ENCODE data around the gene BABAM2. TPM values are rescaled to one million over a fixed set of nuclear protein-coding genes. Genes with fewer than 3 reads are reported as not detected.

Gene BABAM2
- total and polyA plus RNA-seq, 9 of the 15 experiments (the other 6 are each of a cell fraction or from before 2014, with no cell fraction given): 10.9 to 37.4 (median 25.6) TPM

- no peak for TF ChIP-seq SFPQ (IDR thresholded peaks at IDR 0.05; ENCODE audit: low read depth, low read length)
- peak; percentile 98 for TF ChIP-seq NCOA1 (IDR thresholded peaks at IDR 0.05; ENCODE audit: low read depth)
- peak in 1 of 2 experiments; percentile 98; a peak in 2 of 4 replicates for TF ChIP-seq TBL1XR1 (IDR thresholded peaks at IDR 0.05; ENCODE audit: low read length in 2 of 2)
- TF ChIP-seq MGA (IDR thresholded peaks at IDR 0.05): peak; percentile 94
- no peak for TF ChIP-seq SMAD2 (IDR thresholded peaks at IDR 0.05; ENCODE audit: low read depth, low read length)
- TF ChIP-seq NR2C2 (CRISPR knock-in tag; IDR thresholded peaks at IDR 0.05): peak; percentile 54; the same call in 1 of the 2 replicates
- TF ChIP-seq NR2C2 (tag; IDR thresholded peaks at IDR 0.05): no peak
- TF ChIP-seq CBX1 (IDR thresholded peaks at IDR 0.05; ENCODE audit: low read depth): no peak
- TF ChIP-seq RBM15 (IDR thresholded peaks at IDR 0.05; ENCODE audit: insufficient read depth, low read length): no peak
- no peak for TF ChIP-seq MAFF (IDR thresholded peaks at IDR 0.05; ENCODE audit: low read length)
- TF ChIP-seq BRF2 (IDR thresholded peaks at IDR 0.05; ENCODE audit: borderline replicate concordance, insufficient read depth, insufficient read length): no peak
- TF ChIP-seq SMAD4 (CRISPR knock-in tag; conservative IDR thresholded peaks at IDR 0.05): peak; percentile 10; the same call in 1 of the 2 replicates
- TF ChIP-seq EP400 (IDR thresholded peaks at IDR 0.05): peak; percentile 84
Observed at GRCh38 chr2:27890924-27891672, 569 bp downstream of the BABAM2 start (continued).
